ENCODE results near the gene HSF2.

HSF2 gene

DNA sequence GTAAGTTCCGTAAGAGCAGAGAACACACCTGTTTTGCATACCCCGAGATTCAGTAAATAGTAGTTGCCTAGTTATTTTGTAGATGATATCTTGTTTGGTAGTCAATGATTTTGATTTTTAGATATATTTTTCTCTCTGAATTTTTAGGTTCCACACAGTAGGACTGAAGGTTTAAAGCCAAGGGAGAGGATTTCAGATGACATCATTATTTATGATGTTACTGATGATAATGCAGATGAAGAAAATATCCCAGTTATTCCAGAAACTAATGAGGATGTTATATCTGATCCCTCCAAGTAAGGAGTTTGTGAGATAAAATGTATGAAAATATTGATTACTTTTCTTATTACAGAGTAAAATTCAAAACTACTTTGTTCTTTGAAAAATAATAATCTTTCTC lies 22.6 kb downstream of the HSF2 start:
- TF ChIP-seq, protein P1, sequence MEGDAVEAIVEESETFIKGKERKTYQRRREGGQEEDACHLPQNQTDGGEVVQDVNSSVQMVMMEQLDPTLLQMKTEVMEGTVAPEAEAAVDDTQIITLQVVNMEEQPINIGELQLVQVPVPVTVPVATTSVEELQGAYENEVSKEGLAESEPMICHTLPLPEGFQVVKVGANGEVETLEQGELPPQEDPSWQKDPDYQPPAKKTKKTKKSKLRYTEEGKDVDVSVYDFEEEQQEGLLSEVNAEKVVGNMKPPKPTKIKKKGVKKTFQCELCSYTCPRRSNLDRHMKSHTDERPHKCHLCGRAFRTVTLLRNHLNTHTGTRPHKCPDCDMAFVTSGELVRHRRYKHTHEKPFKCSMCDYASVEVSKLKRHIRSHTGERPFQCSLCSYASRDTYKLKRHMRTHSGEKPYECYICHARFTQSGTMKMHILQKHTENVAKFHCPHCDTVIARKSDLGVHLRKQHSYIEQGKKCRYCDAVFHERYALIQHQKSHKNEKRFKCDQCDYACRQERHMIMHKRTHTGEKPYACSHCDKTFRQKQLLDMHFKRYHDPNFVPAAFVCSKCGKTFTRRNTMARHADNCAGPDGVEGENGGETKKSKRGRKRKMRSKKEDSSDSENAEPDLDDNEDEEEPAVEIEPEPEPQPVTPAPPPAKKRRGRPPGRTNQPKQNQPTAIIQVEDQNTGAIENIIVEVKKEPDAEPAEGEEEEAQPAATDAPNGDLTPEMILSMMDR (IDR thresholded peaks at IDR 0.05; ENCODE audit: low read depth, low read length), result no peak
- H3K4me3 ChIP-seq (ENCODE audit: low read depth, low read length), result no peak overlapping the region
- DNase-seq (ENCODE audit: low read depth, low spot score), result no peak
- in situ Hi-C loops (cut with HindIII; ENCODE audit: low sequenced_read_pairs), result no loop called here

DNA sequence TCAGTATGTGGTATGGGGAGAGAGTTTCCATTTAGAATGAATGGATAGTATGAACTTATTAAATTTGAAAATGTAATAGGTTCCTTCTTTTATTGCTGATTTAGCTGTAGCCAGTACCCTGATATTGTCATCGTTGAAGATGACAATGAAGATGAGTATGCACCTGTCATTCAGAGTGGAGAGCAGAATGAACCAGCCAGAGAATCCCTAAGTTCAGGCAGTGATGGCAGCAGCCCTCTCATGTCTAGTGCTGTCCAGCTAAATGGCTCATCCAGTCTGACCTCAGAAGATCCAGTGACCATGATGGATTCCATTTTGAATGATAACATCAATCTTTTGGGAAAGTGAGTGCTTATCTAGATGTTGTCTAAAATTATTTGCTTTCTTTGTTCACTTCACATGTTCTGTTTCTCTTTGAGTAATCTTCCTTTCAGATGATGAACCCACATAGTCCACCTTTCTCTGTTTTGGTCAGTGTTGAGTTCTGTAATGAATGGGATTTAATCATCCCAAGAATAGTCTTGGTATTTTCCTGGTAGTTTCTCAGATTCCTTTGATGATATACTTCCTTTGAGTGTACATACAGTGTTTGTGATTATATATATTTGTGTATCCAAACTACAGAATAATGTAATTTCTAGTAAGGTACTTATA lies 23.3 kb downstream of the HSF2 start:
- no peak for DNase-seq (ENCODE audit: low read depth, low spot score)
- no peak overlapping the region for H3K4me3 ChIP-seq (ENCODE audit: low read depth, low read length)
- TF ChIP-seq, protein P1 (IDR thresholded peaks at IDR 0.05; ENCODE audit: low read depth, low read length), result no peak
- in situ Hi-C loops (cut with HindIII; ENCODE audit: low sequenced_read_pairs), result no loop called here

DNA sequence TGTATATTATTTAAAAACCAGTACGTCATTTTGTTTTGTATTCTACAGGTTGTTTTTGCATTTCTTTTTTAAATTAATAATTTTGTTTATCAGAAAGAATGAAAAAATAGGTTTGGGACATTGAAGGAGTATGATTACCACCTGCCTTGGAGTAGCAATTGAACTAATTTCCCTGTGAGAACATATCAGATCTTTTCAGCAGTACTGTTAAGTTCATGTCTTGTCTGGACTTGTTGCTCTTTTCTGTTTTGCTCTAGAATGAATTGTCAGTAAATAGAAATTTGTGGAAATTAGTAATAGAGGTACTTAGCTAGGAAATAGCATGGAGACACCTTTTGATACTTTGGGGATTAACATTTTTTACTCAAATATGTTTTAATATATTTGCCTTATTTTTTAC lies 24.3 kb downstream of the HSF2 start:
- no peak overlapping the region for H3K4me3 ChIP-seq (ENCODE audit: low read depth, low read length)
- in situ Hi-C loops (cut with HindIII; ENCODE audit: low sequenced_read_pairs), result no loop called here
- no peak for DNase-seq (ENCODE audit: low read depth, low spot score)
- TF ChIP-seq, protein P1 (IDR thresholded peaks at IDR 0.05; ENCODE audit: low read depth, low read length), result no peak

DNA sequence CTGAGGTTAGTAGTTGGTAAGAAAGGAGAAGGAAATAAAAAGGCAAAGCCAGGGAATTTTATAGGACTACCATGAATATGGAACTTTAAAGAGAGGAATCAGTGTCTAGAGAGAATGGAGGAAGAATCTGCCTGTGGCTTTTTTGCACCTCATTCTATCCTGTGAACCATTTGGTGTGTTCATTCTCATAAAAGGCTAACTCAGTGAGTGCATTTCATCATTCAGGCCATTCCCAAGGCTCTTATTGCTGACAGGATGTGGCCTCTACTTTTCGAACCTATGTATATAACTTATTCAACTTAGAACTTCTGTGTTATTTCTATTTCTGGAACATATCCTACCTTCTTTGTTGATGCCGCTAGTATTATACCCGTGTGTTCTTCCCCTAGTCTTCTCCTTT lies 27.1 kb downstream of the HSF2 start:
- TF ChIP-seq, protein P1 (IDR thresholded peaks at IDR 0.05; ENCODE audit: low read depth, low read length), result no peak
- no peak for DNase-seq (ENCODE audit: low read depth, low spot score)
- no peak overlapping the region for H3K4me3 ChIP-seq (ENCODE audit: low read depth, low read length)
- in situ Hi-C loops (cut with HindIII; ENCODE audit: low sequenced_read_pairs), result no loop called here

DNA sequence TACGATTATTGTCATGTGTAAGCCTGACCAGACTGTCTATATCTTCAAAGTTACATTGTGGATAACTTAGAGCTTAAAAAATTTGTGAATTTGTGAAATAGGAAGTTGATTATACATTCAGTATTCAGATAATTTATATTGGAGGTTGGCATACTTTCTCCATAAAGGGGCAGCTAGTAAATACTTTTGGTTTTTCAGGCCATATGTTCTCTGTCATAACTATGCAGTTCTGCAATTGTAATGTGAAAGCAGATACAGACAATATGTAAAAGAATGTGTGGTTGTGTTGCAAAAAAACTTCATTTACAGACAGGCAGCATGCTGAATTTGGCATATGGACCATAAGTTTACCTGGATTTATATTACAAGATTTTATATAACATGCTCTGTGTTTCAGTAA lies 29.3 kb downstream of the HSF2 start:
- TF ChIP-seq, protein P1 (IDR thresholded peaks at IDR 0.05; ENCODE audit: low read depth, low read length), result no peak
- DNase-seq (ENCODE audit: low read depth, low spot score), result no peak
- H3K4me3 ChIP-seq (ENCODE audit: low read depth, low read length), result no peak overlapping the region
- in situ Hi-C loops (cut with HindIII; ENCODE audit: low sequenced_read_pairs), result no loop called here

DNA sequence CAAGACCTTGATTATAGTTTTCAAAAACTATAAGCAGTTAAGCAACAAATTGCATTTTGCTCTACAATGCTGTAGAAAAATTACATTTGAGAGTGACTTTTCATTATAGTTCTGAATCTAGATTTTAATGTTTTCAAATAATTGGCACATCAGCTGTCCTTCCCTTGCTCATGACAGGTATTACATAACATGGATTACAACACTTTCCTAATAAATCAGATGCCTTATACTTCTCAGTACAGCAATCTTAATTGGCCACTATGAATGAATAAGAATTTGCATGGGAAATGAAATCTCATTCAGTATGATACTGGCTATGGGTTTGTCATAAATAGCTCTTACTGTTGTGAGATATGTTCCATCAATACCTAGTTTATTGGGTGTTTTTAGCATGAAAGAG lies 29.9 kb downstream of the HSF2 start:
- TF ChIP-seq, protein P1 (IDR thresholded peaks at IDR 0.05; ENCODE audit: low read depth, low read length), result no peak
- no peak for DNase-seq (ENCODE audit: low read depth, low spot score)
- no peak overlapping the region for H3K4me3 ChIP-seq (ENCODE audit: low read depth, low read length)
- in situ Hi-C loops (cut with HindIII; ENCODE audit: low sequenced_read_pairs), result no loop called here
